GM21526 (cell line): Measurements from ENCODE around the gene ZFYVE28.
"Not testable (repeated sequence)": the region's sequence is repeated elsewhere in the genome, so short reads cannot be mapped to it uniquely, and the experiment has no call there.

Experiments used
- ATAC-seq: cut with Tn5 transposase; IDR thresholded peaks from one replicate; pipeline ENCODE4 v1.9.1; 2021; ENCODE audit warnings: moderate library complexity; ENCODE audit not compliant: unreplicated experiment, low FRiP score

Gene ZFYVE28

GRCh38 chr4:2241410-2242353 is 176.8 kb downstream of the ZFYVE28 start, which contains the start of the genes HAUS3 and POLN:
TSS of gene HAUS3 (minus strand) at chr4:2242121. CDS start at chr4:2240946, 1,175 bp downstream.
TSS of gene POLN (minus strand) at chr4:2242121. CDS start at chr4:2229231, 12,890 bp downstream.
- ATAC-seq = peak; percentile 86

DNA sequence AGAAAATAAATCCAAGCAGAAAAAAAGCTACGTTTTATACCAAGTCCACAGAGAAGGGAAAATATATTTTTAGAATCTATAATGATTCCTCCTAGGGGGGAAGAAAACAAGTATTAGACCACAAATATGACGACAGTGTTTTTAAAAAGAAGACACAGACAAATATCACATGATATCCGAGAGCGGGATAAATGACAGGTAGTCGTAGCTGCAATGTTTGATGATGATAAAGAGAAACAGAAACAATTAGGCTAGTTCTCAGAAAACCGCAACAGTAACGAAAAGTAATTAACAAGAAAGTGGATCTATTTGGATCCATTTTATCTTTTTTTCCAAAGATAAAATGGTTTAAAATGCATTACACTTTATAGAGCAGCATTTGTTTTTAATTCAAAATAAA is 177.4 kb downstream of the ZFYVE28 start:
- no peak for ATAC-seq

- no peak for ATAC-seq
Measured at GRCh38 chr4:2236944-2237666, 181.3 kb downstream of the ZFYVE28 start.

DNA sequence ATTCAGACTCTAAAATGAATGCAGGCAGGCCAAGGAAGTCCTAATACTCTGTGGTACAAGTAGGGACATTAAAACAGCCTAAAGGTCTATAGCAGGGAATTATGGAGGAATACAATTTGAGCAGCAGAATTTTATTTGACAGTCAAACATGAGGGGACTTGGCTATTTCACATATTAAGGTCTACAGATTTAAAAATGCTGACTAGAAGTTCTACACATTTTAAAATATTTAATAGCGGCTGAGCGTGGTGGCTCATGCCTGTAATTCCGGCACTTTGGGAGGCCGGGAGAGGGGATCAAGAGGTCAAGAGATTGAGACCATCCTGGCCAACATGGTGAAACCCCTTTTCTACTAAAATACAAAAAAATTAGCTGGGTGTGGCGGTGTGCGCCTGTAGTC is 187.4 kb downstream of the ZFYVE28 start:
- ATAC-seq = no peak

- ATAC-seq = no peak
Measured at GRCh38 chr4:2226261-2226660, 192.2 kb downstream of the ZFYVE28 start.

DNA sequence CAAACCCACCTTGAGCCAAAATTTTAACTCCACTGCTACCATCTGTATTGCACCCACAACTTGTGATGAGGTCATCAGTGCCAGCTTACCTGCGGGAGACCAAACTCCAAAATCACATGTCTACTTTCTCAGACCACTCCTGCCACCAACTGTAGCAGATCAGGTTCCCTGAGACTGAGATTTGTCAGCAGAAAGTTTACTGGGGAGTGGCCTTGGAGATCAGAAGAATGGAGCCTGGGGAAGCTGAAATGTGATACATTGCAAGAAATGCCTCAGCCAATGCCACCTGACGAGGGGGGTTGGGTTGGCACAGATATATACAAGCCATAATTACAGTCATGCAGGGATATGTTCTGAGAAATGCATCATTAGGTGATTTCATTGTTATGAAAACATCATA is 195.6 kb downstream of the ZFYVE28 start:
- ATAC-seq = no peak

DNA sequence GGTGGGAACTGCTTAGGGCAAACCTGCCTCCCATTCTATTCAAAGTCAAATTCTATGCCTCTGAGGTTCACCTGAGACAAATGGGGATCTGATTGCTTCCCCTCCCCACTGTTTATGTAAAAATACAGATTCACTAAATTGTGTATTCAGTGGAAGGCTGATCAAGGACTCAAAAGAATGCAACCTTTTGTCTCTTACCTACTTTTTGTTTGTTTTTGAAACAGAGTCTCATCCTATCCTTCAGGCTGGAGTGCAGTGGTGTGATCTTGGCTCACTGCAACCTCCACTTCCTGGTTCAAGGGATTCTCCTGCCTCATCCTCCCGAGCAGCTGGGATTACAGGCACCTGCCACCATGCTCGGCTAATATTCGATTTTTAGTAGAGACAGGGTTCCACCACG is 197.1 kb downstream of the ZFYVE28 start:
- ATAC-seq = not testable (repeated sequence)

- ATAC-seq = no peak
Measured at GRCh38 chr4:2220016-2220630, 198.3 kb downstream of the ZFYVE28 start.
